Activated T-cell treated with anti-CD3 and anti-CD28 coated beads for 4 hours (primary cell): ENCODE measurements around the gene APOO.

Source experiments
- DNase-seq: peaks from one replicate; pipeline ENCODE4 v3.0.0-alpha.2; 2020

Gene APOO

DNA sequence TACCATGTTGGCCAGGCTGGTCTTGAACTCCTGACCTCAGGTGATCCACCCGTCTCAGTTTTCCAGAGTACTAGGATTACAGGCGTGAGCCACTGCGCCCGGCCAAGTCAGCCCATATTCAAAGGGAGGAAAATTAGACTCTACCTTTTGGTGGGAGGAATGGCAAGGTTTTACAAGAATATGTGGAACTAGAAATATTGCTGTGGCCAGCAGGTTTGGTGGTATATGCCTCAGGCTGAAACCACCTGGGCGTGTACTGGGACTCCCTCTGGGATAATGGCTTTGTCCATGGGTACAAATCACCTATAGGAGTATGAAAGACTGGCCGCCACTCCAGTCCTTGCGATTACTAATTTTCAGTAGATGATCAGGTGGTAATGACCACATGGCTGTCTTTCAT is 92.4 kb downstream of the APOO start:
- no peak for DNase-seq

DNA sequence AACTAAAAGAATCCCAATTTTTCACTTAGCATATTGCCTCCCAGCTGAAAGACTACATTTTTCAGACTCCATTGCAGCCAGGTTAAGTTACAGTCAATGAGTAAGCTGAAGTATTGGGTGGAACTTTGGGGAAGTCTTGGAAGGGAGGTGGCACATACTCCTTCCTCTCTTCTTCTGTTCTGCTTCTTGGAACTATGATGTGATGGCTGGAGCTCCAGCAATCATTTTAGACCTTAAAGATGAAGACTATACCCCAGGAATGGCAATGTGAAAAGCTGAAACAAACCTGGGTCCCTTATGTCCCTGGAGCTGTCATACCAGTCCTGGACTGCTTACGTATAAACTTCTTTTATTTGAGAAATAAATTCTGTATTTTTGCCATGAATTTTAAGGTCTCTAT is 93.9 kb downstream of the APOO start:
- DNase-seq: no peak

DNA sequence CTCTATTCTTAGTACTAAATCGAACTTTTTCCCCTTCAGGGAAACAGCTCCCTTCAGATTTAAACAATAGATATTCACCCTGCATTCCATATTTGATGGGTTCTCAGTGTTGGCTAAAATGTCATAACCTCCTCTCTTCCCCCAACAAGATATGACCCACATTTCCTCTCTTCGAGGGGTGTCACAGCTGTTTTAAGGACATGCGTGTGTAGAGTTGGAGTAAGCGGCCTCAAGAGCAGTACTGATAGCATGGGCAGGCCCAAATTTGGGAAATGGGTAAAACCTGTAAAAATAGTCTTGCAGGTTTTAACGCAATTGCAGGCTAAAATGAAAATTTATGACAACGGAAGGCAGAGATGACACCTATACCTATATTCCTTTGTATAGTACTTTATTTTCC is 96.1 kb downstream of the APOO start:
- DNase-seq: no peak

DNA sequence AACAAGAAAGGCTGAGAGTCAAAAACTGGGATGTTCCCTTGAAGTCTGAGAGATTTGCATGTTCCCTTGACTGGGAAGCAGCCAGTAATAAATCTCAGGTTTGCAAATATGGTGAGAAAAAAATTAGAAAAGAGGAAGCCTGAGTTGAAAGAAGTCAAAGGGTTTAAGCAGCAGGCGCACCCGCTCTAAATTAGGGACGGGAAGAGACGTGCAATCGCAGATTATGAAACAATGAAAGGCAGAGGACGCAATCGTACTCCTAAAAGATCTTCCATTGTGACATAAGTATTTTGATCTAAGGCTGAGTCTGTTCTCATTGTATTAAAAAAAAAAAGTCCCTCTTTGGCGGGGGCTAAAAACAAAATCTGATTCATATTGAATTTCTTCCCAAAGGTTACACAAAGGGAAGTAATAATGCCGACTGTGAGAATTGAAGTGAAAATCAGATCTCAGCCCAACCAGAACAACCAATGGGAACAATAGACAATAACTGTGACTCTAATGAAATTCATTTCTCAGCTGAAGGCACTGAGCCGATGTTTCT is 96.6 kb downstream of the APOO start:
- DNase-seq: no peak

DNA sequence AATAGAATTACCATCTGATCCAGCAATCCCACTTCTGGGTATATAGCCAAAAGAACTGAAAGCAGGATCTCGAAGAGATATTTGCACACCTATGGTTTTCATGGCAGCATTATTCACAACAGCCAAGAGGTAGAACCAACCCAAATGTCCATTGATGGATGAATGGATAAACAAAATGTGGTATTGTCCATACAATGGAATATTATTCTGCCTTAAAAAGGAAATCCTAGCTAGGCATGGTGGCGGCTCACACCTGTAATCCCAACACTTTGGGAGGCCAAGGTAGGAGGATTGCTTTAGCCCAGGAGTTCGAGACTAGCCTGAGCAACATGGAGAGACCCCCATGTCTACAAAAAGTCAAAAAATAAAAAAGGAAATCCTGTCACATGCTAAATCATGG is 97.5 kb downstream of the APOO start:
- DNase-seq: no peak

DNA sequence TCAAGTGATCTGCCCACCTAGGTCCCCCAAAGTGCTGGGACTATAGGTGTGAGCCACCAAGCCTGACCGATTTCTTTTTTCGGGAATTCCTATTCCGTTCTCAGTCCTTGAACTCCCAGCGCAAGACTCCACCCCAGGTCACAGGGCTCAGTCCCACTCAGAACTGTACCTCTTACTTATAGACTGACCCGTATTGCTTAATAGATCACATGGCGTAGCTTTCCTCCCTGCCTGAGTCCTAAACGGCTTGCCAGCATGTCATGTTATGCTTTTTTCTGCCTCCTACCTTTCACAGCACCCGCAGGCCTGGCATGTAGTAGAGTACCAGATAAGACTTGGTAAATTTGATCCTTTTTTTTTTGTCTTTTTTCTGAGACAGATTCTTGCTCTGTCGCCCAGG is 102.3 kb downstream of the APOO start:
- DNase-seq: no peak

DNA sequence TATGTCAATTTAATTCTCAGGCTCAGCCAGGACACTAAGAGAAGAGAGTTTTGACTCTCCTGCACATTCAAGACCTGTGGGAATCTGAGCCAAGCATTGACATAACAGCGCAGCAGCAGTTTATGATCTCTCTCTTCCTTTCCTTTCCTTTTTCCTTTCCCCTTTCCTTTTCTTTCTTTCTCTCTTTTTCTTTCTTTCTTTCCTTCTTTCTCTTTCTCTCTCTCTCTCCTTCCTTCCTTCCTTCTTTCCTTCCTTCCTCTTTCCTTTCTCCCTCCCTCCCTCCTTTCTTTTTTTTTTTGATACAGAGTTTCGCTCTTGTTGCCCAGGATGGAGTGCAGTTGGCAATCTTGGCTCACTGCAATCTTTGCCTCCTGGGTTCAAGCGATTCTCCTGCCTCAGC is 103.2 kb downstream of the APOO start:
- DNase-seq: no peak

DNA sequence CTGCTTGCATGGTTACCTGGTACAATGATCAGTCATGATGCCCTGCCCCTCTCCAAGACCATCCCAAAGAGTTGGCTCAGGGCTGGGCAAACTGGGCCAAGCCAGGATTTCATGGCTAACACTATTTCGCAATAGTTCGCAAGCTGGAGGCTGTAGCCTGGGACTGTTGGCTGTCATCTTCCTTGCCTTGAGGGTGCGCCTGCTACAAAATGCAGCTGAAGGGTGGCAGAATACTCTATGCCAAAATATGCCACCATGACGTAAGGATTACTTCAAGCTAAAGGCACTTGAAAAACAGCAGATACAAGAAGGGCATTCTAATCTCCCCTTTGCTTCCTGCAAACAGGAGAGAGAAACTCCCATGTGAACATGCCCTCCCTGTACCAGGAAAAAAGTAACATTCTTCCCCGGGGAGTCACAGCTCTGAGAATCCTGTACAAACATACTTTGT is 103.8 kb downstream of the APOO start:
- DNase-seq: no peak

DNA sequence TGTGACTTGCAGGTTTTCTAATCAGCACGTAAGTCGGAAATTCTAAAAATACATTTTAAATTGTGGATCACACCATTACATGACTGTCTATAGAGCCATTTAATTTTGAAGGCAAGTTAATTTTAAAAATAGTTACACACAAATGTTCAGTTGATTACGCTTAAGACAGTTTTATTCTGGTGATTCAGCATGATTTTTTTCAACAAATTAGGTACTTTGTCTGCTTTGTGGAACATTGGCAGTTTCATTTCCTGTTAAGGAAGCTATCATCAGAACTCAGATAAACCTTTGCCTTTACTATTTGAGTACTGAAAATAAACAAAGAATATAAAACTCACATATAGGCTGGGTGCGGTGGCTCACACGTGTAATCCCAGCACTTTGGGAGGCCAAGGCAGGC is 105.3 kb downstream of the APOO start:
- no peak for DNase-seq

DNA sequence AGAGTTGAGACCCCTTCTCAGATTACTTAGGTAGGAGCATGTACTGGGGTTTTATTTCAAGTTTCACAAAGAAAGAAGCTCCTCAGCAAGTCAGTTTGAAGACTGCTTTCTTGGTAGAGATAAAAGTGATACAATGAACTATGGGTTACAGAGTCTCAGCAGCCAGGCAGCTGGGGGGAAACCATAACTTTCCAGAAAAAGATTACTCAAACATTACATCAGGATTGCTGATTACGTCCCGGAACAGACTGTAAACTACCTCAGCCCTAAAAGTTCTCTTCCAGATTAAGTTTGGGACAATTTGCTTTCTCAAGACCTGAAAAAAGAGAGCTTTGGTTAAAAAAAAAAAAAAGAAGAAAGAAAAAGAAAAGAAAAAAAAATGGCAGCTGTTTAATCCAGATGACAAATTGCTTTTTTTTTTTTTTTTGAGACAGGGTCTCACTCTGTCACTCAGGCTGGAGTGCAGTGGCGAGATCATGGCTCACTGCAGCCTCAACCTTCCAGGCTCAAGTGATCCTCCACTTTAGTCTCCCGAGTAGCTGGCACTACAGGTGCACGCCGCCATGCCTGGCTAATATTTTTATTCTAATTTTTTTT is 108.2 kb downstream of the APOO start:
- DNase-seq: no peak

DNA sequence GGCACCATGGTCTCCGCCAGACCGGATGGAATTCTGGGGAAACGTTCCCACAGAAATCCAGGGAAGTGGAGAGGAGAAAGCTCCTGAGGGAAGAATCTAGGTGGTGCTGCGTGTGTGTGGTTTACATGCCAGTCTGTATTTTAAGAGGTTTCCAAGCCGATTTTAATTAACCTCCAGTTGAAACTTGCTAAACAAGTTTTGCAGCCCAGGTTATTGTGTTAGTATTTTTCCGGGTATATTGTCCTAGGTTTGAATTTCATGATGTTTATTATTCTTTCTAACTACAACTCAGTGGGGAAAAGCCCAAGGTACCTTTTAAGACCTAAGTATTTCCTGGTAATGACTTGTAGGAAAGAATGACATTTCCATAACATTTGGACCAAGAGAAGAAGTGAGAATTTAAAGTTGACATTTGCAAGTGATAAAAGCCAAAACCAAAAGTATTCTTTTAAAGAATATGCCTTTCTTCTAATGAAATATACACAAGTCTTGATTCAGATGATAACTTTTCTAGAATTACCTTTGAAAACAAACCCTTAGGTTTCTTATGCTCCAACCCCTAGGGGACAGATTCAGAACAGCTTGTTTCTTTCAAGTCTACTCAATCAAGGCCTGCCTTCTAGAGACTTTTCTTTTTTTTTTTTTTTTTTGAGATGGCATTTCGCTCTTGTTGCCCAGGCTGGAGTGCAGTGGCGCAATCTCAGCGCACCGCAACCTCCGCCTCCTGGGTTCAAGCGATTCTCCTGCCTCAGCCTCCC is 110.2 kb downstream of the APOO start:
- DNase-seq: no peak

DNA sequence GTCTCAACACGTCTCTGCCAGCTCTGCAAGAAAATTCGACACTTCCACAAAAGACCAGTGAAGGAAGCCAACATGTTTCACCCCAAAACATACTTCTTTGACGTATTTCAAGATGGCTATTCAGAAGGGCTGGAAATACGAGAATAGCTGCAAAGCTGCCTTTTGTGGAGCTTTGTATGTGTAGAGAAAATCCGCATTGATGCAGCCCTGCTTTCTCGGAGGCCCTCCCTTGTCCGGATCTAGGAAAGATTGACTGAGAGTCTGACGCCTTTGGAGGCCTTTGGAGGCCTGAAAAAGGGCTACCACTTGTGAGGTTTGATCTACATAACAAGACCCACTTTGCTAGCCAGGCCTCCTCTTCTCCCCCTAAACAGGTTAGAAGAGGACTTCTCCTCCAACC is 112.5 kb downstream of the APOO start:
- no peak for DNase-seq

DNA sequence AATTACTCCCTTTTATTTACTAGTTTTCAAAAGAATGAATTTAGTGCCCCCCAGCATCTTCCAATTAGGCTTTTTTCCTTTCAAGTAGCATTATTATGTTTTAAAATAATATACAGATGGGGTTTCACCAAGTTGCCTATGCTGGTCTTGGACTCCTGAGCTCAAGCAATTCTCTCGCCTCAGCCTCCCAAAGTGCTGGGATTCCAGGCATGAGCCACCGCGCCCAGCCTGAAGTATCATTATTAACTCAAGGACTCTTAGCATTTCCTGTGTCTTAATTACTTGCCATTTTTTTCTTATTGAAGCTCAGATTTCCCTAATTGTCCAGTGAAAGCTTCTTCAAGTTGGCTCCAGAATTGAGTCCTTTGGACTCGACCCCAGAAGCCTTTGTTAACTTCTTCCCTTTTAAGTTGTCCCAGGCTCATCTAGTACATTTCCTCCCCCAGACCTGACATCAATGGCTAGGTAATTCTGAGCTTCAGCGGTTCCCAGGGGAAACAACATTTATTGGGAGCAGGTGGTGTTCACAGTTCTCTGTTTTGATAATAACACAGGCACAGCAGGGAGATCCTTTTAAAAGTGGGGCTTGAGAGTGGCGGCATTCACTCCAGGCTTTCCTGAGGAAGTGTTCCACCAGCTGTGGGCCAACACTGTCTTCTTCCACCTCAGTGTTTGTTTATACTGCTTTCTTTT is 114.7 kb downstream of the APOO start:
- no peak for DNase-seq

DNA sequence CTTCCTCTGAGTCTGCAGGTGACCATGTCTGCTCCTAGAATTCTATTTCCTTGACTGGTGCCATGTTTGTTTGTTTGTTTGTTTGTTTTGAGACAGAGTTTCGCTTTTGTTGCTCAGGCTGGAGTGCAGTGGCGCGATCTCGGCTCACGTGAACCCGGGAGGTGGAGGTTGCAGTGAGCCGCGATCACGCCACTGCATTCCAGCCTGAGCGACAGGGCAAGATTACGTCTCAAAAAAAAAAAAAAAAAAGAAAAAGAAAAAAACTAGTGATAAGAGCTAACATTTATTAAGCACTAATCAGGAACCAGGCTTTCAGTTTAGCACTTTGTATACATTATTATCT is 117.6 kb downstream of the APOO start:
- no peak for DNase-seq

DNA sequence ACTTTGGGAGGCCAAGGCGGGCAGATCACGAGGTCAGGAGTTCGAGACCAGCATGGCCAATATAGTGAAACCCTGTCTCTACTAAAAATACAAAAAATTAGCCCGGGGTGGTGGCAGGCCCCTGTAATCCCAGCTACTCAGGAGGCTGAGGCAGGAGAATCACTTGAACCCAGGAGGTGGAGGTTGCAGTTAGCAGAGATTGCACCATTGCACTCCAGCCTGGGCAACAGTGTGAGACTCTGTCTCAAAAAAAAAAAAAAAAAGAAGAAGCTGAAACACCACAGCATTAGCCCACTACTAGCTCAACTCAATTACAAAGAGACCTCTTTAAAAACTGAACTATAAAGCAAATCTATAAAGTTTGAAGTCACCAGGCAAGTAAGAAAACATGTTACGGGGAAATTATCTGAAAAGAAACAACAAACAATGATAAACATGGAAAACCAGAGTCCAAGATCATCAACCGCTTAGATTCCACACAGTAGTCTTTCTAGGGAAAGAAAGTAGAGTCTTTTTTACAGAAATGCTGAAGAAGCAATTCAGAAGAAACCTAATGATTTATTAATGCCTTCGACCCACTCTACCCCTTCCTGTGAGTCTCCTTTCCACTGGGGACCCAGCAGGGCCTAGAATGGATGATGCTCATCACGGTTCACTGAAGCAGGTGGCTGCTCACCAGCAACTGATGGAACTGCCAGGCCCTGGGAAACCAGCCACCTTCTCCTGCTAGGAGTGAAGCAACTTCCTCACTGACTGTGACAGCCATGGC is 118.2 kb downstream of the APOO start:
- no peak for DNase-seq

DNA sequence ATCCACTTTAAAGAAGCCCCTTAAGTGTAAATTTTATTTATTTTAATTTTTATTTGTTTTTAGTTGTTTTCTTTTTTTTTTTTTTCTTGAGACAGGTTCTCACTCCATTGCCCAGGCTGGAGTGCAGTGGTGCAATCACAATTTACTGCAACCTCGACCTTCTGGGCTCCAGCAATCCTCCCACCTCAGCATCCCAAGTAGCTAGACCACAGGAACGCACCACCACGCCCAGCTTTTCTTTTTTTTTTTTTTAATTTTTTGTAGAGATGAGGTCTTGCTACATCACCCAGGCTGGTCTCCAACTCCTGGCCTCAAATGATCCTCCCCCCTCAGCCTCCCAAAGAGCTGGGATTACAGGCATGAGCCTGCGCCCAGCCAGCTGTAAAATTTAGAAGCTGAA is 118.8 kb downstream of the APOO start:
- DNase-seq: no peak

DNA sequence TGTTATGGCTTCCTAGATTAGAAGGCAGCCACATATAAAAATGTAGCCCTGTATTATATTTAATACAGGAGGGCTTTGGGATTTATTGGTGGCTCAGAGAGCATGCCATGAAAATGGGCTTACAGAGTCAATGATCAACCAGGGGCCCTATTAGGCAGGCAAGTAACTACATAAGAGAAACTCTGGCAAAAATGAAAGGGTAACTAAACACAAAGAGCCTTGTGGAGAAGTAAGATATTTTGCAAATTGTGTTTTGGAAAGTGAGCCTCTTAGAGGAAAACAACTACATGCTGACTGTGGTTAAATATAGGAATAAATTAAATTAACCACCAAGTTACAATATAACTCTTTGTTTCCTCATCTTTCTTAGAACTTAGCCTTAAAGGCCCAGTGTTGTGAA is 119.2 kb downstream of the APOO start:
- DNase-seq: no peak

DNA sequence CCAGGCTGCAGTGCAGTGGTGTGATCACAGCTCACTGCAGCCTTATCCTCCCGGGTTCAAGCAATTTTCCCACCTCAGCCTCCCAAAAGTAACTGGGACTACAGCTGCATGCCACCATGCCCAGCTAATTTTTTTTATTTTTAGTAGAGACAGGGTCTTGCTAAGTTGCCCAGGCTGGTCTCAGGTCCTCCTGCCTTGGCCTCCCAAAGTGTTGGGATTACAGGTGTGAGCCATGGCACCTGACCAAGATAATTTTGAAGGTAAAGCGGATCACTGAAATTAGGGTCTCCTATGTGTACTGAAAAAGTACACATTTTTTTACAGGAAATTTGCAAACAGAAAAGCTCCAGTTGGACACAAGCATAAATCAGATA is 120.0 kb downstream of the APOO start:
- DNase-seq: no peak

DNA sequence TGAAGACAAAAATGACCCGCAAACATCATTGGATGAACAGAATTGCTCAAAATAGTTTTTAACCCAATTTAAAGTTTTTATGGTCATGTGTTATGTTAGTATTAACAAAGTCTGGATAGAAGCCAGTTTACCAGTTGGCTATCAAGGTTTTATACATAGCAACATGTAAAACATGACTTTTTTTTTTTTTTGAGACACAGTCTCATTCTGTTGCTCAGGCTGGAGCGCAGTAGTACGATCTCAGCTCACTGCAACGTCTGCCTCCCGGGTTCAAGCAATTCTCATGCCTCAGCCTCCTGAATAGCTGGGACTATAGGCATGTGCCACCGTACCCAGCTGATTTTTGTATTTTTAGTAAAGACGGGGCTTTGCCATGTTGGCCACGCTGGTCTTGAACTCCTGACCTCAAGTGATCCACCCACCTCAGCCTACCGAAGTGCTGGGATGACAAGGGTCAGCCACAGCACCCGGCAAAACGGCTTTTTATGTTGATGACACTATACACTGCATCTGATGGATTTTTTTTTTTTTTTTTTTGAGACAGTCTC is 121.4 kb downstream of the APOO start:
- no peak for DNase-seq

DNA sequence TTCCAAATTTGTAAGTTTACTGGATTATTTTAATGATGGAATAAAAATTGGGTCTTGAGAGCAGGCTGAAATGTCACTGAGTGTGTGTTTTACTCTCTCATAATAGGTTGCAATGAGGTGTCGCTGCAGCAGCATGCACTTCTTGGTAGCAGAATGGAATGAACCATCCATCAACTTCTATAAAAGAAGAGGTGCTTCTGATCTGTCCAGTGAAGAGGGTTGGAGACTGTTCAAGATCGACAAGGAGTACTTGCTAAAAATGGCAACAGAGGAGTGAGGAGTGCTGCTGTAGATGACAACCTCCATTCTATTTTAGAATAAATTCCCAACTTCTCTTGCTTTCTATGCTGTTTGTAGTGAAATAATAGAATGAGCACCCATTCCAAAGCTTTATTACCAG is 122.2 kb downstream of the APOO start:
- DNase-seq: no peak

DNA sequence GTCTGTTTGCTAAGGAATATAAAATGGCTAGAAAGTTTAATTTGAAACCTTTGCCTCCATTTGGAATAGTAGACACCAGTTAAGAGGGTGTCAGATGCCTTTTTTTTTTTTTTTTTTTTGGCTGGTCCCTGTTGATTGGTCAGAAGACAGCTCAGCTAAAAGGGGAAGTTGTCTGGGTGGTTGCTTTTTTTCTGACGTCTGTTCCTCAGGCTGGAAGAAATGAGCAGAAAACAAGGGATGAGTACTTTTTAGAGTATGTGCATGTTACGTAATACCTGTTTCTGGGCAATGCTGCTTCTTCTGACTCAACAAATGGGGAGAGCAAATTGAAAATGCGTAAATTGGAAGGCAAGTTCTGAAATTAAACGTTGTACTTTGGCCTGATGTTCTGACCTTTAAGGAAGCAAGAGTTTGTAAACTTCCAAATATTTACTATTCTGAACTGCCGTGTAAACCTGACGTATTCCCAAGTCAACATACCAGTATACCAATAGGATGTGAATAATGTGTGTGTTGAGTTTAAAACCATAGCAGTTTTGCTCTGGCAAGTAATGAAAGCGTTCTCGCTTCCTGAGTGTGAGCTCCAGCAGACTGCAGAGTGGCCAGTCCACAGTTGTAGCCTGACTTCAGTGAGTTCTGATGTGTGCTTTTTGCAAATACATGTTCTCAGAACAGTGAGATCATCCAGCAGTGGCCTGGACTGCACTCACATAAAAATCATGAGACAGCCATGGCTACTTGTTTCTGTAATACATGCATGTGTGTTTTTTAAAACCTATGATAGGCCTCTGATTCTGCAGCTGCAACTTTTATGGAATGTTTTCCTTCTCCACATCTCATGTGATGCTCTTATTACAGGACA is 123.0 kb downstream of the APOO start:
- DNase-seq: no peak
